Coronary artery (tissue), 2 donors: Measurements from ENCODE around the gene MRPS2.
"Not testable (repeated sequence)": the region's sequence is repeated elsewhere in the genome, so short reads cannot be mapped to it uniquely, and the experiment has no call there.

Experiments
- DNase-seq: peaks from one replicate; pipeline ENCODE4 v3.0.0-alpha.2; 2017; ENCODE audit warnings: low spot score
- H3K27ac ChIP-seq, 2 donors: fragments of 200-600 bp; sonication (generic); one replicate each; pipeline ENCODE4 v1.5.1; 2016 to 2019
- H3K4me3 ChIP-seq: fragments of 200-600 bp; sonication (generic); 2 replicates; pipeline ENCODE4 v1.5.1; 2016; ENCODE audit warnings: mild to moderate bottlenecking, moderate library complexity
- CTCF ChIP-seq: fragments of 200-600 bp; sonication (generic); IDR thresholded peaks from one replicate; pipeline ENCODE4 v1.5.1; 2019; ENCODE audit warnings: antibody characterized with exemption

MRPS2 gene

GRCh38 chr9:135500525-135501260 lies at the start of gene MRPS2:
TSS of gene MRPS2 (plus strand) at chr9:135500682. CDS start at chr9:135500711, 29 bp downstream.
- H3K27ac ChIP-seq: peak within 1 kb of the TSS; percentile 67 to 80
- peak; percentile 89 for DNase-seq
- peak; percentile 83 for TF ChIP-seq CTCF
- H3K4me3 ChIP-seq: peak within 1 kb of the TSS; percentile 90

GRCh38 chr9:135450956-135451355 lies 49.5 kb upstream of the MRPS2 start:
- DNase-seq: no peak
- Histone ChIP-seq H3K27ac (no peak overlapping the region), H3K4me3 (no peak overlapping the region)
- no peak for TF ChIP-seq CTCF

- DNase-seq, H3K4me3 ChIP-seq, H3K27ac ChIP-seq: not testable (repeated sequence)
Observed at GRCh38 chr9:135451909-135452308, 48.6 kb upstream of the MRPS2 start.

GRCh38 chr9:135454737-135455136 lies 45.7 kb upstream of the MRPS2 start:
- no peak overlapping the region for H3K27ac ChIP-seq
- H3K4me3 ChIP-seq: no peak overlapping the region
- DNase-seq: no peak
- no peak for TF ChIP-seq CTCF

- Histone ChIP-seq H3K4me3 (no peak overlapping the region), H3K27ac (no peak overlapping the region)
- DNase-seq: no peak
- no peak for TF ChIP-seq CTCF
Observed at GRCh38 chr9:135455401-135456030, 45.0 kb upstream of the MRPS2 start.

- TF ChIP-seq CTCF: no peak
- DNase-seq: no peak
- H3K4me3 ChIP-seq: no peak overlapping the region
- no peak overlapping the region for H3K27ac ChIP-seq
Observed at GRCh38 chr9:135456436-135457104, 43.9 kb upstream of the MRPS2 start.

GRCh38 chr9:135458478-135458877 lies 42.0 kb upstream of the MRPS2 start:
- DNase-seq, H3K27ac ChIP-seq, H3K4me3 ChIP-seq: not testable (repeated sequence)

GRCh38 chr9:135461936-135462335 lies 38.5 kb upstream of the MRPS2 start:
- DNase-seq: no peak
- H3K4me3 ChIP-seq: no peak overlapping the region
- no peak for TF ChIP-seq CTCF
- no peak overlapping the region for H3K27ac ChIP-seq
